ENCODE data around the gene PDE4B.
"Not testable (repeated sequence)": the region's sequence is repeated elsewhere in the genome, so short reads cannot be mapped to it uniquely, and the experiment has no call there.

The PDE4B gene

GRCh38 chr1:65995336-65995735 is 202.6 kb downstream of the PDE4B start:
- Mint-ChIP-seq H3K27ac (no peak overlapping the region), H3K36me3 (ENCODE audit: low read depth) (no peaks in the 10 kb centered on the region), H3K9me3 (no peaks in the 10 kb centered on the region), H3K4me1 (ENCODE audit: low read depth) (no peaks in the 10 kb centered on the region), H3K4me3 (no peak overlapping the region), H3K27me3 (peaks cover 18% of the 10 kb centered on the region)

GRCh38 chr1:65995928-65996327 is 203.2 kb downstream of the PDE4B start:
- Mint-ChIP-seq H3K9me3 (no peaks in the 10 kb centered on the region), H3K4me3 (no peak overlapping the region), H3K36me3 (ENCODE audit: low read depth) (no peaks in the 10 kb centered on the region), H3K27me3 (peaks cover 18% of the 10 kb centered on the region), H3K27ac (no peak overlapping the region), H3K4me1 (ENCODE audit: low read depth) (no peaks in the 10 kb centered on the region)

GRCh38 chr1:65997693-65998092 is 205.0 kb downstream of the PDE4B start:
- no peak overlapping the region for H3K4me3 Mint-ChIP-seq
- H3K9me3 Mint-ChIP-seq: no peaks in the 10 kb centered on the region
- no peaks in the 10 kb centered on the region for H3K4me1 Mint-ChIP-seq (ENCODE audit: low read depth)
- no peaks in the 10 kb centered on the region for H3K36me3 Mint-ChIP-seq (ENCODE audit: low read depth)
- no peak overlapping the region for H3K27ac Mint-ChIP-seq
- H3K27me3 Mint-ChIP-seq: peaks cover 19% of the 10 kb centered on the region

DNA sequence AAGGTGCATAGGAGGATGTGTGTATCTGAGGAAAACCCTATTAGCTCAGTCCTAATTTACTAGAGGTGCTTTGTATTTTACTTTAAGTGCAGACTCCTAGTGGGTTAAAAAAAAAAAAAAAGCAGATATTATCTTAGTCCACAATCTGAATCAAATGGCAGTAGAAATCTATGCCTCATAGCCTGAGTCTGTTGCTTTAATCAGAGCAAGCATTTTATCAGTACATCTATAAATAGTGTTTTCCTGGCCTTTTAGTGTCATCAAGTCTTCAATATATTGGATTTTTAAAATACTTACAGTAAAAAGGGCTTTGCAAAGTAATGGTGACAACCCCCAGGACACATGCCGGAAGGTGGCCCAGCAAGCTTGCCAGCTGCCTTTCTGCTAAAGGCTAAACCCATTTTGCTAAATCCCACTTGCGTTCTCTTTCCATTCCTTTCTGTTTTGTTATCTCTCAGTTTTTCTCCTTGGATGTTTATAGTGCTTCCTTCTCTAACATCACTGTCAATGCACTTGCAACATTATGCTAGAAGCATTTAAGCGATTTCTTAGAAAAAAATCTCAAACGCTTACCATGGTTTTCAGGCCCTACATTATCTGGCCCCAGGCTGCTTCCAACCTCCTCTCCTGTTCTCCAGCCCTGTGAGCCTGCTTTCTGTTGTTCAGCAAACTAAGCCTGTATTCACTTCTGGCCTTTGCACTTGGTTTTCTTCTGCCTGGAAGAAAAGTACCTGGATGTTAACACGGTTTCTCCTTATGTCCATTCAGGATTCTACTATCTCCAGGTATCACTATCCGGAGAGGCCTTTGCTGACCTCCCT is 206.3 kb downstream of the PDE4B start:
- H3K27me3 Mint-ChIP-seq: peaks cover 23% of the 10 kb centered on the region
- H3K4me3 Mint-ChIP-seq: no peak overlapping the region
- H3K9me3 Mint-ChIP-seq: no peaks in the 10 kb centered on the region
- H3K27ac Mint-ChIP-seq: no peak overlapping the region
- no peaks in the 10 kb centered on the region for H3K36me3 Mint-ChIP-seq (ENCODE audit: low read depth)
- no peaks in the 10 kb centered on the region for H3K4me1 Mint-ChIP-seq (ENCODE audit: low read depth)

DNA sequence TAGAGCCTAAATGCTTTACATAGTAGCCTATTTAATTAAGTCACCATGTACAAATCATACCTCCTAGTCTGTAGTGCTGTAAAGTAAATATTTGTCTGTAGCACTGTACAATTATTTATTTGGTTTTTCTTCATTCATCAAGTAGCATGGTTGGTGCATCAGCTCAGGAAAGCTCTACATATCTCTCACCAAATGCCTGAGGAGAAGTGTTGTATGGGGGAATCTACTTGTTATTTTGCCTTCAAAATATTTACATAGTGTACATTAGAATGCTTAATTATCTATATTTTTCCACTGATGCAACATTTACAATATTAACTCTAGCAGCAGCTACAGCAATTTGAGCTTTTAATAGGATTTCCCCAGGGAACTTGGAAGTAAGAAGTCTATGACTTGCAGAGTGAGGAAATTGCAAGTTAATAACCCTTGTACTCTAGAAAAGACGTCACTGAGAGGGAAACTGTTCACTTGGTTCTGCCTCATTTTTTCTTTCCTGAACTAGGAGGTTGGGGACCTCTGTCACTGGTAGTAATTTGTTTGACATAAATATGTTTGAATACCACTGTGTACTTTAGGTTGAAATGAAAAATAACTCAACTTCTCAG is 207.4 kb downstream of the PDE4B start:
- no peak overlapping the region for H3K4me3 Mint-ChIP-seq
- no peaks in the 10 kb centered on the region for H3K36me3 Mint-ChIP-seq (ENCODE audit: low read depth)
- H3K9me3 Mint-ChIP-seq: no peaks in the 10 kb centered on the region
- no peak overlapping the region for H3K27ac Mint-ChIP-seq
- H3K27me3 Mint-ChIP-seq: peaks cover 23% of the 10 kb centered on the region
- H3K4me1 Mint-ChIP-seq (ENCODE audit: low read depth): no peaks in the 10 kb centered on the region

GRCh38 chr1:66003690-66004089 is 211.0 kb downstream of the PDE4B start:
- Mint-ChIP-seq H3K9me3 (no peaks in the 10 kb centered on the region), H3K4me1 (ENCODE audit: low read depth) (no peaks in the 10 kb centered on the region), H3K36me3 (ENCODE audit: low read depth) (no peaks in the 10 kb centered on the region), H3K27me3 (peaks cover 11% of the 10 kb centered on the region), H3K4me3 (no peak overlapping the region), H3K27ac (no peak overlapping the region)

DNA sequence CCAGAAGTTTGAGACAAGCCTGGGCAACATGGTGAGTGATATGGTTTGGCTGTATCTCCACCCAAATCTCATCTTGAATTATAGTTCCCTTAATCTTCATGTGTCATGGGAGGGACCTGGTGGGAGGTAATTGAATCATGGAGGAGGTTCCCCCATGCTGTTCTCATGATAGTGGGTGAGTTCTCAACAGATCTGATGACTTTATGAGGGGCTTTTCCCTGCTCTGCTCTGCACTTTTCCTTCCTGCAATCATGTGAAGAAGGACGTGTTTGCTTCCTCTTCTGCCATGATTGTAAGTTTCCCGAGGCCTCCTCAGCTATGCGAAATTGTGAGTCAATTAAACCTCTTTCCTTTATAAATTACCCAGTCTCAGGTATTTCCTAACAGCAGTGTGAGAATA is 213.8 kb downstream of the PDE4B start:
- not testable (repeated sequence) for H3K36me3 Mint-ChIP-seq (ENCODE audit: low read depth); H3K27ac Mint-ChIP-seq; H3K4me3 Mint-ChIP-seq; H3K4me1 Mint-ChIP-seq (ENCODE audit: low read depth); H3K9me3 Mint-ChIP-seq
- peaks cover 20% of the 10 kb centered on the region for H3K27me3 Mint-ChIP-seq

DNA sequence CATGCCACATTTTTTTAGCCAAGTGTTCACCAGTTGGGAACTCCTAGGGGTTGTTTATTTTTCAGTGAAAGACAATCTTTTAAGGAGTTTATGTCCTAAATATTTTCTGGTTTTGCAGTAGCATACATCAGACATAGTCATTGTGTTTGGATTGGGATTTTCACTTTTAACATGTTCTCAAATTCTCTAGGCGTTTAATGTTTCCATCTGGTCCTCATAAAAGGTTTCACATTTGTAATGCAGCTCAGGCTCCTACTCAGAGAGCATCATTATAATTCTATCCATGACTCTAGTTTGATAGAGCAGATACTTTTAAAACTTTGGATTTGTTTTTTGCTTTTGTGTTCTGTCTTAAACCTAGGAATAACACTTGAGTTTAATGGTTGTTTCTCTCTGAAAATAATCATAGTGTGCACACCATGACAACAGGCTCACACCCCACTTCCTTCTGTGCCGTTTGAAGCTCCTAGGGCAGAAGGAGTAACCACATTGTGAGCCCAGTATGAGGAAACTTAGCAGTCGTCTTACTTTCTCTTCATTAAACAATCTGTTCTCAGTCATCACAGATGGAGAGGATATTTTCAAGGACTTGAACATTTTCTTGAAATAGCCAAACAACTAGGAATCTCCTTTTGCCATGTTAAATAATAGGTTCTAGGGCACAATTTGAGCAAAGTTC is 219.6 kb downstream of the PDE4B start:
- no peaks in the 10 kb centered on the region for H3K4me1 Mint-ChIP-seq (ENCODE audit: low read depth)
- H3K9me3 Mint-ChIP-seq: no peaks in the 10 kb centered on the region
- peaks cover 15% of the 10 kb centered on the region for H3K27me3 Mint-ChIP-seq
- H3K4me3 Mint-ChIP-seq: no peak overlapping the region
- no peaks in the 10 kb centered on the region for H3K36me3 Mint-ChIP-seq (ENCODE audit: low read depth)
- no peak overlapping the region for H3K27ac Mint-ChIP-seq

- Mint-ChIP-seq H3K4me1 (ENCODE audit: low read depth) (no peaks in the 10 kb centered on the region), H3K9me3 (no peaks in the 10 kb centered on the region), H3K36me3 (ENCODE audit: low read depth) (no peaks in the 10 kb centered on the region), H3K27me3 (peaks cover 15% of the 10 kb centered on the region), H3K4me3 (no peak overlapping the region), H3K27ac (no peak overlapping the region)
These were observed 220.7 kb downstream of the PDE4B start for GRCh38 chr1:66013371-66013770.

GRCh38 chr1:66022904-66023620 is 230.4 kb downstream of the PDE4B start:
- Mint-ChIP-seq H3K36me3 (ENCODE audit: low read depth) (no peaks in the 10 kb centered on the region), H3K27me3 (peaks cover 8% of the 10 kb centered on the region), H3K27ac (no peak overlapping the region), H3K4me3 (no peak overlapping the region), H3K4me1 (ENCODE audit: low read depth) (no peaks in the 10 kb centered on the region), H3K9me3 (peaks cover 4% of the 10 kb centered on the region)

DNA sequence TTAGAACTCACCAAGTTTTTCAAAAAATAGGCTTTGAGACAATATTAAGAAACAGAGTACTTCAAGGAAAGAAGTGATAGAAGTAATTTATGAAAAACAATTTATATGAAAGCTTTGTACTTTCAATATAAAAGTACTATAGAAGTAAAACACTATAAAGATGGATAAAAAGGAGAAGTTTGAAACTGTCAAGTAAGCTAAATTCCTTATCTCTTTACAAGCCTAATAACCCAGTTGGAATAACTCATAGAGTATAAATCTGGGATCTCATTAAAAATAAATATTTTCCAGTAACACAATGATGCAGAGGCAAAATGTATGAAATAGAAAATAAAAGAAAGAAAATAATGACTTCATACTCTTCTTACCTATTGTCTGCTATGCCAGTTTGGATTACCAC is 232.5 kb downstream of the PDE4B start:
- no peaks in the 10 kb centered on the region for H3K4me1 Mint-ChIP-seq (ENCODE audit: low read depth)
- no peak overlapping the region for H3K27ac Mint-ChIP-seq
- no peaks in the 10 kb centered on the region for H3K36me3 Mint-ChIP-seq (ENCODE audit: low read depth)
- peaks cover 14% of the 10 kb centered on the region for H3K9me3 Mint-ChIP-seq
- H3K4me3 Mint-ChIP-seq: no peak overlapping the region
- H3K27me3 Mint-ChIP-seq: peaks cover 8% of the 10 kb centered on the region

- peaks cover 18% of the 10 kb centered on the region for H3K9me3 Mint-ChIP-seq
- peaks cover 9% of the 10 kb centered on the region for H3K27me3 Mint-ChIP-seq
- no peak overlapping the region for H3K4me3 Mint-ChIP-seq
- H3K4me1 Mint-ChIP-seq (ENCODE audit: low read depth): no peaks in the 10 kb centered on the region
- H3K36me3 Mint-ChIP-seq (ENCODE audit: low read depth): no peaks in the 10 kb centered on the region
- no peak overlapping the region for H3K27ac Mint-ChIP-seq
These were observed 235.3 kb downstream of the PDE4B start for GRCh38 chr1:66028035-66028434.

GRCh38 chr1:66033781-66034180 is 241.1 kb downstream of the PDE4B start:
- no peak overlapping the region for H3K4me3 Mint-ChIP-seq
- H3K27ac Mint-ChIP-seq: no peak overlapping the region
- no peaks in the 10 kb centered on the region for H3K36me3 Mint-ChIP-seq (ENCODE audit: low read depth)
- peaks cover 23% of the 10 kb centered on the region for H3K27me3 Mint-ChIP-seq
- no peaks in the 10 kb centered on the region for H3K4me1 Mint-ChIP-seq (ENCODE audit: low read depth)
- peaks cover 10% of the 10 kb centered on the region for H3K9me3 Mint-ChIP-seq

GRCh38 chr1:66035616-66036245 is 243.0 kb downstream of the PDE4B start:
- H3K27me3 Mint-ChIP-seq: peaks cover 32% of the 10 kb centered on the region

More at GRCh38 chr1:66035616-66036245, 243.0 kb downstream of the PDE4B start:
- Mint-ChIP-seq H3K27ac (no peak overlapping the region), H3K9me3 (peaks cover under 1% of the 10 kb centered on the region), H3K36me3 (ENCODE audit: low read depth) (no peaks in the 10 kb centered on the region), H3K4me3 (no peak overlapping the region), H3K4me1 (ENCODE audit: low read depth) (no peaks in the 10 kb centered on the region)

All from stimulated activated naive CD8-positive, alpha-beta T cell treated with anti-CD3 and anti-CD28 coated beads, Interleukin-15, Interleukin-2, amounts not matched to agents 100 ng/mL and 50 ng/mL, for 24 hours (primary cell).